ENCODE measurements around the gene NKX3-2.

NKX3-2 gene

DNA sequence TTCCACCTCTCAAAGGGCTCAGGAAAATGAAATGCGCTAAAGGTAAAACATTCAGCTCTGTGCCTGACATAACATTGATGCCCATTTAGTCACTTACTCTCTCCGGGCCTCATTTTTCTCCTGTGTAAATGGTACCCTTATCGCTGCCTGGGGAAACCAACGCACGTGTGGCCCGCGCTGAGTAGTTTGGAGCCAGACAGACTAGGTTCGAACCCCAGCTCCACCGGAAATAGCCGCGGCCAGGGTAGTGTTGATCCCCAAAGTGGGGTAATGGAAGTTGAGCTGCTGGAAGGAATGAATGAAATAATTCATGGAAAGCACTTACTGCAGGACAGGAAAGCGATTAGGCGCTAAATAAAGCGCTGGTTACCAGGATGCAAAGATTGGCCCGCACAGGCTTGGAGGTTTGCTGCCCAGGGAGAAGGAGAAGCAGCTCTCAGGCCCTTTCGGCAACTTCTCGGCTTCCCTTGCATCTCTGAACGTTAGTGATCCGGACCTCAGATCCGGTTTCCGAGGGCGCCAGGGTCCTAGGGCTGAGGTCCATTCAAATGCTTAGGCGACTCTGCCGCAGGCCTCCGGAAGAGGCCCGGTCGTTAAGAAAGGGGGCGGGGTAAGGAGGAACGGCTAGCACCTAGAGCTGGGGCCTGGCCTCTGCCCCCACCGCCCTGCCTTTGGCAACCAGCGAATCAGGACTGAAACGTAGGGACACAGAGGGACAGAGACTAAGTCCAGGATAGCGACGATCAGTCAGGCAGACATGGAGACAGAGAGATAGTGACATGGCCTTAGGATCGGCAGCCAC, 13.3 kb downstream of the NKX3-2 start:
- ChIA-PET CTCF (no interaction called here), POLR2A (no interaction called here)
- Histone ChIP-seq H3K9me3 (ENCODE audit: control insufficient read depth, insufficient read depth, low read depth, low read length) (no peaks in the 10 kb centered on the region), H3K27ac (ENCODE audit: extremely low read depth, low read depth, low read length) (no peak overlapping the region), H3K4me3 (ENCODE audit: low read depth, low read length) (no peak overlapping the region), H3K36me3 (ENCODE audit: control insufficient read depth in 2 of 2, insufficient read depth in 1 of 2, low read length in 2 of 2) (no peaks in the 10 kb centered on the region), H3K4me1 (ENCODE audit: control insufficient read depth, insufficient read depth, low read length) (no peaks in the 10 kb centered on the region)
- TF ChIP-seq SALL2 (tag by site-specific recombination; IDR thresholded peaks at IDR 0.05; ENCODE audit: borderline replicate concordance) (no peak), ZNF248 (tag by site-specific recombination; IDR thresholded peaks at IDR 0.05) (no peak), ZNF311 (tag by site-specific recombination; IDR thresholded peaks at IDR 0.05; ENCODE audit: borderline replicate concordance) (no peak), ZNF416 (tag by site-specific recombination; IDR thresholded peaks at IDR 0.05) (no peak), ZNF394 (tag by site-specific recombination; IDR thresholded peaks at IDR 0.05; ENCODE audit: borderline replicate concordance) (no peak), SCRT1 (tag by site-specific recombination; IDR thresholded peaks at IDR 0.05; ENCODE audit: borderline replicate concordance) (no peak), OVOL3 (tag by site-specific recombination; IDR thresholded peaks at IDR 0.05) (no peak), ZNF404 (tag by site-specific recombination; IDR thresholded peaks at IDR 0.05) (no peak), ZNF776 (tag by site-specific recombination; IDR thresholded peaks at IDR 0.05; ENCODE audit: borderline replicate concordance) (no peak), ZNF138 (tag by site-specific recombination; IDR thresholded peaks at IDR 0.05; ENCODE audit: borderline replicate concordance) (no peak)
- TF ChIP-seq, protein P1, sequence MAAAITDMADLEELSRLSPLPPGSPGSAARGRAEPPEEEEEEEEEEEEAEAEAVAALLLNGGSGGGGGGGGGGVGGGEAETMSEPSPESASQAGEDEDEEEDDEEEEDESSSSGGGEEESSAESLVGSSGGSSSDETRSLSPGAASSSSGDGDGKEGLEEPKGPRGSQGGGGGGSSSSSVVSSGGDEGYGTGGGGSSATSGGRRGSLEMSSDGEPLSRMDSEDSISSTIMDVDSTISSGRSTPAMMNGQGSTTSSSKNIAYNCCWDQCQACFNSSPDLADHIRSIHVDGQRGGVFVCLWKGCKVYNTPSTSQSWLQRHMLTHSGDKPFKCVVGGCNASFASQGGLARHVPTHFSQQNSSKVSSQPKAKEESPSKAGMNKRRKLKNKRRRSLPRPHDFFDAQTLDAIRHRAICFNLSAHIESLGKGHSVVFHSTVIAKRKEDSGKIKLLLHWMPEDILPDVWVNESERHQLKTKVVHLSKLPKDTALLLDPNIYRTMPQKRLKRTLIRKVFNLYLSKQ (tag by site-specific recombination; IDR thresholded peaks at IDR 0.05; ENCODE audit: borderline replicate concordance) = no peak

DNA sequence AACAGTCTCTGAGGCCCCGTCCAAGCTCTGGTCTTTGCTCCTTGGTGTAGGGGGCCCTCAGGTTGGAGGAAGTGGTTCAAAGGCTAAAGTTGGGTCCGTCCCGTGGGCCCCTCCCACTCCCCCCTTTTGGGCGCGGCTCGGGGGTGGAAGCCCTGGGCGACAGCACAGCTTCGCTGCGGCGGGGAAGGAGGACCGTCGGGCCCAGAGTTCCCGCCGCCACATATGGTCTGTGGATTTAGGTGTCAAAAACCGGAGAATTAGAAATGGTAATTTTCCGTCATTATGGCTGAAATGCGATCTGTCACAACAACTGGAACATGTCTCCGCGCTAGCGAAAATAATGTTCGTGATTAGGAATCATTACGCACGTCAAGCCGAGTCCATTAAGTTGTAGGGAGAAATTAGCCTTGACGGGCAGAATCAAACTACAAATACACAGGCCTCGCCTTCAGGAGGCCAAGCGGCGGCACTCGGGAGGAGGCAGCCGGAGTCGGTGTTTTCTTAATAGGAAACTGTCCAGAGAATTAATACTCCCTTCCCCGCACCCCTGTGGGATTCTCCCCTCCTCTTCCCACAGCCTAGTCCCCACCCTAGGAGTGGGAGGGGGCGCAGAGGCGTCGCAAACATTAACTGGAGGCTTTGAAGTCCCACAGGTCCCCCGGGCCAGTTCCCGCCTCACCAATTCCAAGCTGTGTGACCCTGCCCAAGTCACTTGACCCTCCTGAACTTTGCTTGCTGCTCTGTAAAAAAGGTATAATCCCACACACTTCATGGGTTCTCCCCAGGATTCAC, 15.0 kb downstream of the NKX3-2 start:
- H3K9me3 ChIP-seq (ENCODE audit: control insufficient read depth, insufficient read depth, low read depth, low read length) = no peaks in the 10 kb centered on the region; the same call in 1 of the 2 replicates
- POLR2A ChIA-PET = no interaction called here
- no peak overlapping the region for H3K4me3 ChIP-seq (ENCODE audit: low read depth, low read length)
- no peaks in the 10 kb centered on the region for H3K4me1 ChIP-seq (ENCODE audit: control insufficient read depth, insufficient read depth, low read length)
- CTCF ChIA-PET = no interaction called here
- TF ChIP-seq RBAK (tag by site-specific recombination; IDR thresholded peaks at IDR 0.05) (no peak), TRIM28 (IDR thresholded peaks at IDR 0.05; ENCODE audit: borderline replicate concordance, low read length) (no peak), EGR2 (tag by site-specific recombination; IDR thresholded peaks at IDR 0.05; ENCODE audit: low read depth) (peak; percentile 31; the same call in 1 of the 2 replicates), SP3 (tag by site-specific recombination; IDR thresholded peaks at IDR 0.05) (no peak)
- H3K27ac ChIP-seq (ENCODE audit: extremely low read depth, low read depth, low read length) = no peak overlapping the region
- no peaks in the 10 kb centered on the region for H3K36me3 ChIP-seq (ENCODE audit: control insufficient read depth in 2 of 2, insufficient read depth in 1 of 2, low read length in 2 of 2)

DNA sequence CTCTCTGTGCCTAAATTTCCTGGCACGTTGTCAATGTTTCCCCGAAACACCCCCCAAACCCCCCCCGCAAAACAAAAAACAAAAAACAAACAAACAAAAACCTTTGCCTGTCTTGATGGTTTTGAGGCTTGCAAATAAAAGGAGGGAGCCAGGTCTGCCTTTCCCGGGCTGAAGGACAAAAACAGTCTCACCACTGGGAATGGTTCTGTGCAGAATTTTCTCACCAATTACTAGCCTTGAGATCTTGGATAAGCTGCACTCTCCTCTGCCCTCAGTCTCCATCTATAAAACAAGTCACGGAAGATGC, 15.5 kb downstream of the NKX3-2 start:
- ChIA-PET CTCF (no interaction called here), POLR2A (no interaction called here)
- H3K9me3 ChIP-seq (ENCODE audit: control insufficient read depth, insufficient read depth, low read depth, low read length) = no peaks in the 10 kb centered on the region; the same call in 1 of the 2 replicates
- no peak overlapping the region for H3K4me3 ChIP-seq (ENCODE audit: low read depth, low read length)
- no peaks in the 10 kb centered on the region for H3K36me3 ChIP-seq (ENCODE audit: control insufficient read depth in 2 of 2, insufficient read depth in 1 of 2, low read length in 2 of 2)
- no peak overlapping the region for H3K27ac ChIP-seq (ENCODE audit: extremely low read depth, low read depth, low read length)
- H3K4me1 ChIP-seq (ENCODE audit: control insufficient read depth, insufficient read depth, low read length) = no peaks in the 10 kb centered on the region
- no peak for TF ChIP-seq ZNF701 (tag by site-specific recombination; IDR thresholded peaks at IDR 0.05)
- no peak for TF ChIP-seq ZSCAN30 (tag by site-specific recombination; IDR thresholded peaks at IDR 0.05)
- TF ChIP-seq ZNF433 (tag by site-specific recombination; IDR thresholded peaks at IDR 0.05; ENCODE audit: low read depth) = no peak
- no peak for TF ChIP-seq ZNF10 (tag by site-specific recombination; IDR thresholded peaks at IDR 0.05)
- TF ChIP-seq ZNF311 (tag by site-specific recombination; IDR thresholded peaks at IDR 0.05; ENCODE audit: borderline replicate concordance) = no peak
- no peak for TF ChIP-seq FEZF1 (tag by site-specific recombination; IDR thresholded peaks at IDR 0.05)
- no peak for TF ChIP-seq ZNF394 (tag by site-specific recombination; IDR thresholded peaks at IDR 0.05; ENCODE audit: borderline replicate concordance)
- no peak for TF ChIP-seq ZNF121 (tag by site-specific recombination; IDR thresholded peaks at IDR 0.05)
- no peak for TF ChIP-seq HOXD13 (CRISPR knock-in tag; IDR thresholded peaks at IDR 0.05; ENCODE audit: borderline replicate concordance)
- TF ChIP-seq, protein P2, sequence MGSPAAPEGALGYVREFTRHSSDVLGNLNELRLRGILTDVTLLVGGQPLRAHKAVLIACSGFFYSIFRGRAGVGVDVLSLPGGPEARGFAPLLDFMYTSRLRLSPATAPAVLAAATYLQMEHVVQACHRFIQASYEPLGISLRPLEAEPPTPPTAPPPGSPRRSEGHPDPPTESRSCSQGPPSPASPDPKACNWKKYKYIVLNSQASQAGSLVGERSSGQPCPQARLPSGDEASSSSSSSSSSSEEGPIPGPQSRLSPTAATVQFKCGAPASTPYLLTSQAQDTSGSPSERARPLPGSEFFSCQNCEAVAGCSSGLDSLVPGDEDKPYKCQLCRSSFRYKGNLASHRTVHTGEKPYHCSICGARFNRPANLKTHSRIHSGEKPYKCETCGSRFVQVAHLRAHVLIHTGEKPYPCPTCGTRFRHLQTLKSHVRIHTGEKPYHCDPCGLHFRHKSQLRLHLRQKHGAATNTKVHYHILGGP (tag by site-specific recombination; IDR thresholded peaks at IDR 0.05) = no peak
- no peak for TF ChIP-seq ZFP37 (tag by site-specific recombination; IDR thresholded peaks at IDR 0.05)
- no peak for TF ChIP-seq GLIS1 (tag by site-specific recombination; IDR thresholded peaks at IDR 0.05)
- no peak for TF ChIP-seq ZBTB7A (tag by site-specific recombination; IDR thresholded peaks at IDR 0.05; ENCODE audit: low read depth)
- no peak for TF ChIP-seq ZNF530 (tag by site-specific recombination; IDR thresholded peaks at IDR 0.05; ENCODE audit: low read depth)
- TF ChIP-seq, protein P3, sequence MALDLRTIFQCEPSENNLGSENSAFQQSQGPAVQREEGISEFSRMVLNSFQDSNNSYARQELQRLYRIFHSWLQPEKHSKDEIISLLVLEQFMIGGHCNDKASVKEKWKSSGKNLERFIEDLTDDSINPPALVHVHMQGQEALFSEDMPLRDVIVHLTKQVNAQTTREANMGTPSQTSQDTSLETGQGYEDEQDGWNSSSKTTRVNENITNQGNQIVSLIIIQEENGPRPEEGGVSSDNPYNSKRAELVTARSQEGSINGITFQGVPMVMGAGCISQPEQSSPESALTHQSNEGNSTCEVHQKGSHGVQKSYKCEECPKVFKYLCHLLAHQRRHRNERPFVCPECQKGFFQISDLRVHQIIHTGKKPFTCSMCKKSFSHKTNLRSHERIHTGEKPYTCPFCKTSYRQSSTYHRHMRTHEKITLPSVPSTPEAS (tag by site-specific recombination; IDR thresholded peaks at IDR 0.05) = no peak
